ENCODE data around the gene BARX1.
"Not testable (repeated sequence)": the region's sequence is repeated elsewhere in the genome, so short reads cannot be mapped to it uniquely, and the experiment has no call there.

The BARX1 gene

DNA sequence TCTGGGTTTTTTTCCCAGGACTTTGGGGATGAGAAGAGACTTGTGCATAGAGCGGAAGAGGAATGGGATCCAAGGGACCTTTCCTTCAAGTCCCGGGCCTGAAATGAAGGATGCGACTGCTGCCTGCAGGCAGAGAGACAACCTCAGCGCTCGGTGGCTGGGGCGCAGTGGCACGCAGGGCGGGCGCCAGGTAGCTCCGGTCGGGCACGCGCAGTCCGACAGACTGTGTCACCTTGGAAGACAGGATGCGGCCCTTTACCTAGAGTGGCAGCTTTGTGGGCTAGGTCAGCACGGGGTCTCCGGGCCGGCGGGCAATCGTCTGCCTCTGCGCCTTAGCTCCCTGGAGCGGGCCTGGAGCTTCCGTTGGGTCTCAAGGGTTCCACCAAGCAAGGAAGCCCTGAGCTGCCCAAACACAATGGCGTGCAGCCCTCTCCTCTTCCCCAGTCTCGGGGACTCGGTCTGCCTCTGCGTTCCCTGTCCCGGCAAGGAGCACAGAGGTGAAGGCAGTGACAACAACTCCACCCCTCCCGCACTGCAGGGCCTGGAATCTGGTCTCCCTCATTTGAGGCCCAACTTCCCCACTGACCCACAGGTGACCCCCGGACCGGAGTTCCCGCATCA is 6.0 kb downstream of the BARX1 start:
- FAIRE-seq = no peak
- TF ChIP-seq POLR2A (IDR thresholded peaks at IDR 0.05; ENCODE audit: low read depth, low read length) (no peak), TAF1 (IDR thresholded peaks at IDR 0.05; ENCODE audit: borderline replicate concordance, low read depth, low read length) (no peak), POLR2AphosphoS5 (IDR thresholded peaks at IDR 0.05; ENCODE audit: low read depth, low read length) (no peak)
- DNase-seq (ENCODE audit: insufficient read length) = no peak

DNA sequence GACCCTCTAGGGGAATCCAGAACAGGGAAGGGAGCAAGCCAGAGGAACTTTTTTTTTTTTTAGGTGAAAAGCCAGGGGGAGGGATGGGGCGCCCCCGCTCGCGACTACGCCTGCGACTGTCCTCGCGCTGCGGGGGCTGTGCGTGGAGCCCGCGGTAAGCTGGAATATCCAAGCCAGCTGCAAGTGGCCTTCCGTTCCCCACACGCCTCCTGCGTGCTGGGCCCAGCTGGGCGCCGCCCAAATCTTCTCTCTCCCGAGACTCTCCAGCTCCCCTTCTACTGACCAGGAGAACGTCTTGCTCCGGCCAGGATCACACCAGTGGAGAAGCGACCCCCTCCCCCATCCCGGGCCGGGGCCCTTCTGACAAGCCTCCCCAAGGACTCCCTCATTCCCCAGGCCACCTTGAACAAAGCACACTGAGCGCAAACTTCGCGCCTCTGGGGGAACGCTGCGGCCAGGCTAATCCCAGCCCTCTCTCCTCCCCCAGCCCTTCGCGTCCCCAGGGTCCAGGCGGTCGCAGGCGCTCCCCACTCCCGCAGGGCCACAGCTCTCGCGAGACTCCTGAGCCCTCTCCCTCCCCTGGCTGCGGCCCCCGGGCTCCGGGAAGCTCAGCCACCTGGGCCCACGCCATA is 6.6 kb downstream of the BARX1 start:
- DNase-seq (ENCODE audit: insufficient read length) = no peak
- FAIRE-seq = no peak
- TF ChIP-seq POLR2AphosphoS5 (IDR thresholded peaks at IDR 0.05; ENCODE audit: low read depth, low read length) = no peak
- TF ChIP-seq TAF1 (IDR thresholded peaks at IDR 0.05; ENCODE audit: borderline replicate concordance, low read depth, low read length) = no peak
- TF ChIP-seq POLR2A (IDR thresholded peaks at IDR 0.05; ENCODE audit: low read depth, low read length) = no peak

DNA sequence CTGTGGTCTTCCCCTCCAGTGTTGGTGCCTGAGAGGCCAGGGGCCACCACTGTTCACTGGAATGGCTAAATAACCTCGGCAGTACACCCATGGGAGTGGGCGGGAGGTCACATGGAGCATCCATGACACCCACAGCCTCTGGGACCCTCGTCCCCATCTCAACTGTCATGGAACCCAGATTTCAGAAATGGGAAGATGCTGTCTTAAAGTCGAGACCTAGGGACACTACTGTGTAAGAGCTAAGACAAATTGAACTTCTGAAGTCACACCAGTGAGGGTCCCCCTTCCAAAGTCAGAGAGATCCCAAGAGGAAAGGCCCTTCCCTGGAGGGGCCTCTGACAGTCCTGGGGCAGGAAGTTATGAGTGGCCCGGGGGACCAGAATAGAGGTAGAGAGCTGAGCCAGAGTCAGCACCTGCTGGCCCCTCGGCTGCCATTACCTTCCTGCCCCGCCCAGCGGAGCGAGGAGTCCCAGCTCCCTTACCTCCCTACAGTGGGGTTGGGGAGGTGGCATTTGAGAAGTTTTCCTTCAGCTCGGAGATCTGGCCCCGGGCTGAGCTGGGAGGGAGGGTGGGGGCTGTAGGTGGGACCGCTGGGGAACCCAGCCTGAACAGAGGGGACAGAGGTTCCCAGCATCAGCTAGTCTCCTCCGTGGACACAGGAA is 7.6 kb downstream of the BARX1 start:
- TF ChIP-seq TAF1 (IDR thresholded peaks at IDR 0.05; ENCODE audit: borderline replicate concordance, low read depth, low read length) = no peak
- FAIRE-seq = no peak
- no peak for DNase-seq (ENCODE audit: insufficient read length)

DNA sequence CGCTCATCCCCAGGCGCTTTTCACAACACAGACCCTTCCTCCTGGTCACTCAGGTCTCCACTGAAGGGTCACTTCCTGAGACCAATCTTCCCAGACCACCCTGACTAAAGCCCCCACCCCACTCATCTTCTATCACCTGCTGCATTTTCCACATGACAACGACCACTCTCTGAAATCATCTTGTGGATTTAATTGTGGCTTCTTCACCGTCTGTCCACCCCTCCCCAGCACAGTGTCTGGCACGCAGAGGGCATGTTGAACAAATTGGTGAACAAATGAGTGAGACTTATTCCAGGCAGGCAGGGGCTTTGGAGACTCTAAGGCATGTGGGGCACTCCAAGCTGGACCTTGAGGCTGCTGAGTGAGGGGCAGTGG is 8.8 kb downstream of the BARX1 start:
- FAIRE-seq = no peak
- TF ChIP-seq POLR2A (IDR thresholded peaks at IDR 0.05; ENCODE audit: low read depth, low read length) (no peak), TAF1 (IDR thresholded peaks at IDR 0.05; ENCODE audit: borderline replicate concordance, low read depth, low read length) (no peak), POLR2AphosphoS5 (IDR thresholded peaks at IDR 0.05; ENCODE audit: low read depth, low read length) (no peak)
- DNase-seq (ENCODE audit: insufficient read length) = no peak

DNA sequence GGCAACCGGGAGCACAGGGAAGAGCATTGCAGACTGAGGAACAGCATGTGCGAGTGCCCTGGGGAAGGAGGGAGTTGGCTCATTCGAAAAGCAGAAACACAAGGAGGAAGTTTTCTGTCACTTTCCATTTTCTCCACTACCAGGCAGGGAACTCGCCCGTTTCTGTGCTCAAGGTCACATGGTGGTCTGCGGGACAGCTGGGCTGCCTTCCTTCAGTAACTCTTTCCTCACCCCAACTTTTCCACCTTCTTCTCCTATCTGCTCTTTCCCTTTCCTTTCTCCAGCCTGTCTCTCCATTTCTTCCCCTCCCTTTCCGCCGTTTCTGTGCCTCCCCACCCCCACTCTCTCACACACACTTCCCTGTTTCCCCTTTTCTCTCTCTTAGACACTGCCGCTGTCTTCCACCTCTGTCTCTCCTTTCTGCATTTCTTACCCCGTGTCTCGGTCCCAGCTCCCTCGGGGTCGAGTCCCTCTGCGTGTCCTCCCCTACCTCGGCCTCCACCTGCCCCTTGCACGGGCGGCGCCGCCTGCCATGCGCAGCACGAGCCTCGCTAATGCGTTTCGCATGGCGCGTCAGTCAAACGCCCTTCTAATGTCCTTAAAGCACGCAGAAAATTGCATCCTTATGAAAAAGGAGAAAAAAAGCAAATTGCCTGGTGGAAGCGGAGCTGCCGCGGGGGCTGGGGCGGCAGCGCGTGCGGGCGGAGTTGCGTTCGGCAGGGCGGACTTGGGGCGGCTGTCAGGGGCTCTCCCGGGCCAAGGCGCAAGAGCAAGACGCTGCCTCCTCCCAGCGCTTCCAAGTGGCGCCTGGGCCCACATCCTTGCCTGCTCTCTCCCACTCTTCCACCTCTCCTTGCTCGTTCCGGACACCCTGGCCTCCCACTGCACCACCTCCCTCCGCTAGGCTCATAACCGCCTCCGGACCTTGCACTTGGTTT is 9.5 kb downstream of the BARX1 start:
- DNase-seq (ENCODE audit: insufficient read length) = no peak
- TF ChIP-seq POLR2AphosphoS5 (IDR thresholded peaks at IDR 0.05; ENCODE audit: low read depth, low read length) (no peak), TAF1 (IDR thresholded peaks at IDR 0.05; ENCODE audit: borderline replicate concordance, low read depth, low read length) (no peak), POLR2A (IDR thresholded peaks at IDR 0.05; ENCODE audit: low read depth, low read length) (no peak)
- FAIRE-seq = no peak

DNA sequence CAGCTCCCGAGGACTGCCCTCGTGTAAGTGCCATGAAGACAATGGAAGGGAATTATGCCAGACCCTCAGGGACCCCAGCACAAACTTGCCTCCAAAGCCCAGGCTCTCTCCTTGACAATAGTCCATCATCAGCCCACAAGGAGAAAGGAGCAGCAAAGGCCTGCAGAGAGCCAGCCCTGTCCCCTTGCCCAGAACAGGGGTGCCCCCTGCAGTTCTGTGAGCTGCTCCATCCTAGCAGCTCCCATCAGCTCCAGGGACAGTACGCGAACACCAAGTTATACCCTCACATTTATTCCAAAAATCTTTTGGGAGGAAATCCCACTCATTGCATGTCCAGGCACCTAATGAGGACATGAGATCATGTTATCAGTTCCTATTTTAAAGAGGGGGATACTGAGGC is 11.1 kb downstream of the BARX1 start:
- FAIRE-seq = no peak
- no peak for TF ChIP-seq TAF1 (IDR thresholded peaks at IDR 0.05; ENCODE audit: borderline replicate concordance, low read depth, low read length)
- no peak for TF ChIP-seq POLR2AphosphoS5 (IDR thresholded peaks at IDR 0.05; ENCODE audit: low read depth, low read length)
- TF ChIP-seq POLR2A (IDR thresholded peaks at IDR 0.05; ENCODE audit: low read depth, low read length) = no peak
- DNase-seq (ENCODE audit: insufficient read length) = no peak

DNA sequence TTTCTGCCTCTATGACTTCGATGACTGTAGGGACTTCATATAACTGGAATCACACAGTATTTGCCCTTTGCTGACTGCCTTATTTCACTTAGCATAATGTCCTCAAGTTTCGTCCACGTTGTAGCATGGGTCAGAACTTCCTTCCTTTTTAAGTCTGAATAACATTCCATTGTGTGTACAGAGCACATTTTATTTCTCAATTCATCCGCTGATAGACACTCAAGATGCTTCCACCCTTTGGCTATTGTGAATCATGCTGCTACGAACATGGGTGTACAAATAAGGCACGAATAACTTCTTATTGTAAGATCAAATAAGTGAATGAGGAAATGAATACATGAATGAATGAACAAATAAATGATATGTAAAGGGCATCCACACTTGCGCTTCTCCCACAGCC is 13.0 kb downstream of the BARX1 start:
- TF ChIP-seq POLR2AphosphoS5 (IDR thresholded peaks at IDR 0.05; ENCODE audit: low read depth, low read length) (no peak), TAF1 (IDR thresholded peaks at IDR 0.05; ENCODE audit: borderline replicate concordance, low read depth, low read length) (no peak), POLR2A (IDR thresholded peaks at IDR 0.05; ENCODE audit: low read depth, low read length) (no peak)
- FAIRE-seq = no peak

DNA sequence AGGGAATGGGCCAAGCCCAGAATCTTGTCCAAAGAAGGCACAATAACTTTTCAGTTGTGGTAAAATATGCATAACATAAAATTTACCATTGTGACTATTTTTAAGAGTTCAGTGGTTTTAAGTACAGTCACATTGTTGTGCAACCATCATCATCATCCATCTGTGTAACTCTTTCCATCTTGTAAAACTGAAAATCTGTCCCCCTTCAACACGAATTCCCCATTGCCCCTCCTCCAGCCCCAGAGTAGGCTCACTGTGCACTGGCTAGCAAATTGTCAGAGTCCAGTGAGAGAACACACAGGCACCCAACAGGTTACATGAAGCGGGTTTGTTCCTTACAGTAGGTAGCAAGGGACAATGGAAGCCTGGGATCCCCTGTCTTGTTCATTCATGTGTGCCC is 13.7 kb downstream of the BARX1 start:
- TF ChIP-seq TAF1 (IDR thresholded peaks at IDR 0.05; ENCODE audit: borderline replicate concordance, low read depth, low read length) (no peak), POLR2AphosphoS5 (IDR thresholded peaks at IDR 0.05; ENCODE audit: low read depth, low read length) (no peak), POLR2A (IDR thresholded peaks at IDR 0.05; ENCODE audit: low read depth, low read length) (no peak)
- DNase-seq (ENCODE audit: insufficient read length) (no peak), FAIRE-seq (no peak)

More for the DNA sequence above, 13.0 kb downstream of the BARX1 start:
- DNase-seq (ENCODE audit: insufficient read length) = no peak

DNA sequence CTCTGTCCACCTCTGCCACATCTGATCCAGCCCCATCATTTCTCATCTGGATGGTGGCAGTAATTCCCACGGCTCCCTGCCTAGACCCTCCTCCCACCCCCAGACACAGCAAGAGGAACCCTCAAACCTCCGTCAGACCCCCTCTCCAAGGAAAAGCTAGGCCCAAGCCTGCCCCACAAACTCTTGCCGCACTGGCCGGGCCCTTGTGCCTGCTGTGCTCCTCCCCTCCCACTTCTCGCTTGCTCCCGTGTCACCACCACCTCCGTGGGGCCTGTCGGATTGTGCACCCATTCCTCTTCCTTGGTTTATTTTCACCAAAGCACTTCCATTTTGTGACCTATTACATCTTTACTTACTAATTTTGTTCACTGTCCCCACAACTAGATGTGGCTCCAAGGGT is 14.2 kb downstream of the BARX1 start:
- FAIRE-seq = no peak
- no peak for DNase-seq (ENCODE audit: insufficient read length)
- TF ChIP-seq POLR2A (IDR thresholded peaks at IDR 0.05; ENCODE audit: low read depth, low read length) (no peak), POLR2AphosphoS5 (IDR thresholded peaks at IDR 0.05; ENCODE audit: low read depth, low read length) (no peak), TAF1 (IDR thresholded peaks at IDR 0.05; ENCODE audit: borderline replicate concordance, low read depth, low read length) (no peak)

DNA sequence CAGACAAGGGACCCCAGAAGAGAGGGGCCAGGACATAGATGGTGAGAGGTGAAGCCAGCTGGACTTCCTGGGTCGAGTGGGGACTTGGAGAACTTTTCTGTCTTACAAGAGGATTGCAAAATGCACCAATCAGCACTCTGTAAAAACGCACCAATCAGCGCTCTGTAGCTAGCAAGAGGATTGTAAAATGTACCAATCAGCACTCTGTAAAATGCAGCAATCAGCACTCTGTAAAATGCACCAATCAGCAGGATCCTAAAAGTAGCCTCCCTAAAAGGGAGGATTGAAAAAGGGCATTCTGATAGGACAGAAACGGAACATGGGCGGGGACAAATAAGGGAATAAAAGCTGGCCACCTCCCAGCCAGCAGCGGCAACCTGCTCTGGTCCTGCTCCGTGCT is 15.6 kb downstream of the BARX1 start:
- FAIRE-seq; DNase-seq (ENCODE audit: insufficient read length): not testable (repeated sequence)

DNA sequence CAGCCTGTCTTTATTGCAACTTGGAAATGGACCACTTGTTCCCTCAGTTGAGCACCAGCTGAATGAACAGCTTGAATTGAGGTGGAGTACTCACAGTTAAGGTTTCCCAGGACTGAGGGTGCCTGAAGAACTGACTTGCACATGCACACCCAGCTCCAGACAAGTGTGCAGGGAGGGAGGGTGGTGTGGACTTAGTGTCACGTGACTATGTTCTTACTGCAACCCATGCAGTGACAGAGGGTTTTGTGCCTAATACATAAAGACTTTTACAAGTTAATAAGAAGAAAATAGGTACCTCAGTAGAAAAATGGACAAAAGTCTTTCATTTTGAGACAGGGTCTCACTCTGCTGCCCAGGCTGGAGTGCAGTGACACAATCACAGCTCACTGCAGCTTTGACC is 18.0 kb downstream of the BARX1 start:
- FAIRE-seq = no peak
- TF ChIP-seq POLR2AphosphoS5 (IDR thresholded peaks at IDR 0.05; ENCODE audit: low read depth, low read length) (no peak), TAF1 (IDR thresholded peaks at IDR 0.05; ENCODE audit: borderline replicate concordance, low read depth, low read length) (no peak)
- no peak for DNase-seq (ENCODE audit: insufficient read length)
